MM.1S (cell line): ENCODE results near the gene MGA.

Source experiments
- CTCF ChIP-seq: fragments of 300-600 bp; sonication (generic); IDR thresholded peaks from 2 replicates; pipeline ENCODE4 v1.5.1; 2016; ENCODE audit warnings: antibody characterized with exemption, low read length, mixed read lengths
- EZH2 ChIP-seq: fragments of 300-600 bp; sonication (generic); optimal IDR thresholded peaks from 2 replicates; pipeline ENCODE3; 2017; ENCODE audit warnings: low read depth, mild to moderate bottlenecking, antibody characterized with exemption, low read length, mixed read lengths

GRCh38 chr15:41633609-41634008 lies 26.6 kb upstream of the MGA start:
- TF ChIP-seq CTCF = no peak
- no peak for TF ChIP-seq EZH2
